GM12874 (cell line): ENCODE measurements around the gene VEGFB.

ENCODE experiments used
- CTCF ChIP-seq: IDR thresholded peaks from 2 replicates; pipeline ENCODE4 v1.5.1; 2011; ENCODE audit warnings: low read depth, mild to moderate bottlenecking, control low read depth, low read length, moderate library complexity; ENCODE audit not compliant: insufficient read depth

VEGFB gene

GRCh38 chr11:64251016-64251752 is 16.8 kb downstream of the VEGFB start, which contains the start of gene PLCB3:
Gene PLCB3 (plus strand): TSS chr11:64251530. CDS start chr11:64251650, 120 bp downstream.
- peak; percentile 77 for TF ChIP-seq CTCF

GRCh38 chr11:64251753-64252002 is 17.3 kb downstream of the VEGFB start:
- TF ChIP-seq CTCF = no peak

DNA sequence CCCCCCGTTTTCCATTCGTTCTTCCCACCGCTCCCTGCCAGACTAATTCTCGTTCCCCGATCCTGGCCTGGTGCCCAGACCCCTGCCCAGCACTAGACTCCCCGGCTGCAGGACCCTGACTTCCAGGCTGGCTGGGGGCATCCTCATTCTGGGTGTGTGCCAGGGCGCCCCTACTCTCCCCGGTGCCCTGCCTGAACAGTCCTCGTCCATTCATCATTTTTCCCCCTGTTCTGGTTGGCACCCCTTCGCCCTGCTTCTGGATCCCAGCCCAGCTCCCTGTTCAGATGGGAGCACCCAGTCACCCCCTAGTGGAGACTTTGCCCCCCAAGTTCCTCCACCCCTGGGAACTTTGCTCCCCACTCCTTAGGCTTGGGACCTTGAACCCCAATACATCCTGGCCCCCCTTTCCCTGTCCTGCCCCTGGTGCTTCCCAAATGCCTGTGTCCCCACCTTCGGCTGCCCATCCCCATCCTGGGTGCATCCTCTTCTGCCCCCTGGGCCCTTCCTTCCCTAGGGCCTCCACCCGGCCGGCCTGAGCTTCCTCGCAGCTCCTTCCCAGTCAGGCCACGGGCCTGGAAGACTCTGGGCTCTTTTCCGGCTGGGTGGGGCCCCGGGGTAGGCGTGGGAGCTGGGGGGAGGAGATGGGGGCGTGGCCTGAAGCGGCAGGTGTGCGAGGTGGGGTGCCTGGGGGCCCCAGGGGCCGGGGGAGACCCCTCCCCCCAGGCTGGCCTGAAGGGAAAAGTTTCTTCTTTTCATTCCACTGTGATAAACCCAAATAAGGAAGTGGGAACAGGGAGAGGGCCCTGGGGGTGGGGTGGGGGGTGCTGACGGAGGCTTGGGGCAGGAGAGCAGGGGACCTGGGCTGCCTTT is 17.9 kb downstream of the VEGFB start:
- peak; percentile 48 for TF ChIP-seq CTCF

GRCh38 chr11:64253043-64253442 is 18.7 kb downstream of the VEGFB start:
- no peak for TF ChIP-seq CTCF

DNA sequence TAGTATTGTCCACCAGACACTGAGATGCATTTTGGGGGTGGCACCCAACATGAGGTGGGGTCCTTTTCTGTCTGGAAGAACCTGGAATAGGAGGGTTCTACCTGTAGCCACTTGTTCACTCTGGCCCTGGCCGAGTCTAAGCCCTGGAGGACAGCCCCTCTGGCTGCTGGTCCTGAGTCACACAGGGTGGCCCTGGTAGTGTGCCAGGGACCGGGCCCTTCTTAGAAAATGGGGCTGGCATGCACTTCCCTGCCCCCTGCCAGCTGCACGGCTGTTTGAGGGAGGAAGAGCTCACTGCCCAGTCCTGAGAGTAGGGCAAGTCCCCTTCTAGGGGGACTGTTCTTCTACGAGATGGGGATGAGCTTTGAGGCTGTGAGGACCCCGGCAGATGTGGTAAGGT is 19.1 kb downstream of the VEGFB start:
- TF ChIP-seq CTCF = no peak

DNA sequence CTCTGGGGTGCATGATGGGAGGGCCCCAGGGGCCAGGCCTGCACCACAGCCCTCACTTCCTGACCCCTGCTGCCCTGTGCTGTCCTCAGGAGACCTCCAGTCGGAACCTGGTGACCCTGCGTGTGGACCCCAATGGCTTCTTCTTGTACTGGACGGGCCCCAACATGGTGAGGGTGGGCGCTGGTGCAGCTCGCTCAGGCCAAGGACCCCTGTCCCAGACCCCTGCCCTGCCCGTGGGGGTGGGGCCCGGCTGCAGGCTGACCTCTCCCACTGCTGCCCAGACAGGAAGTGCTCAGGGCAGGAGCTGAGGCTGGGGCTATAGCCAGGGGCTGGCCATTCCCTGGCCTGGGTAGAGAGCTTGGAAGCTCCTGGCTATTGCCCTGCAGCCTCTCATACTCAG is 19.9 kb downstream of the VEGFB start:
- no peak for TF ChIP-seq CTCF
